Liver (tissue), 9 donors: Measurements from ENCODE around the gene SPACDR. TPM values are rescaled to one million over a fixed set of nuclear protein-coding genes. Genes with fewer than 3 reads are reported as not detected.

Experiments used
- DNase-seq: peaks from one replicate; pipeline ENCODE4 v3.0.0-alpha.2; 2017; ENCODE audit warnings: low spot score
- H3K27ac ChIP-seq, 2 donors: one replicate each; pipeline ENCODE4 v1.7.0; 2013; ENCODE audit warnings: inconsistent platforms in 2 of 2, low read length in 2 of 2, control low read depth in 1 of 2, low read depth in 1 of 2, mild to moderate bottlenecking in 1 of 2
- H3K27me3 ChIP-seq, 4 donors: one replicate each; pipeline versions ENCODE4 v1.6.1 to v1.7.0; 2013; ENCODE audit warnings: low read length in 3 of 4, inconsistent platforms in 1 of 4, mild to moderate bottlenecking in 1 of 4, moderate library complexity in 1 of 4; ENCODE audit not compliant: control insufficient read depth in 4 of 4, insufficient read depth in 4 of 4
- H3K36me3 ChIP-seq, 4 donors: one replicate each; pipeline versions ENCODE4 v1.6.1 to v1.7.0; 2013; ENCODE audit warnings: low read length in 3 of 4, mild to moderate bottlenecking in 3 of 4, low read depth in 1 of 4, moderate library complexity in 1 of 4; ENCODE audit not compliant: control insufficient read depth in 4 of 4, insufficient read depth in 3 of 4
- H3K4me1 ChIP-seq, 4 donors: one replicate each; pipeline versions ENCODE4 v1.6.1 to v1.7.0; 2013; ENCODE audit warnings: low read length in 3 of 4, mild to moderate bottlenecking in 3 of 4, moderate library complexity in 1 of 4; ENCODE audit not compliant: control insufficient read depth in 4 of 4, insufficient read depth in 4 of 4
- H3K4me3 ChIP-seq, 3 donors: one replicate each; pipeline versions ENCODE4 v1.6.1 to v1.7.0; 2013; ENCODE audit warnings: low read length in 3 of 3, control low read depth in 1 of 3, low read depth in 1 of 3, mild to moderate bottlenecking in 1 of 3
- H3K9ac ChIP-seq, 2 donors: one replicate each; pipeline ENCODE4 v1.7.0; 2013; ENCODE audit warnings: low read length in 2 of 2, mild to moderate bottlenecking in 2 of 2, moderate library complexity in 2 of 2, control low read depth in 1 of 2, low read depth in 1 of 2
- H3K9me3 ChIP-seq, 4 donors: one replicate each; pipeline versions ENCODE4 v1.6.1 to v1.7.0; 2013; ENCODE audit warnings: low read length in 3 of 4; ENCODE audit not compliant: control insufficient read depth in 4 of 4
- CTCF ChIP-seq: fragments of 150-350 bp; IDR thresholded peaks from 2 replicates; pipeline ENCODE4 v1.5.1; 2017; ENCODE audit warnings: improper control_type of control experiment, low read depth, low read length; ENCODE audit not compliant: missing input control
- FOXA1 ChIP-seq: IDR thresholded peaks from 2 replicates; pipeline ENCODE4 v1.6.1; 2016; ENCODE audit warnings: antibody characterized with exemption
- FOXA2 ChIP-seq: IDR thresholded peaks from 2 replicates; pipeline ENCODE4 v1.6.1; 2016; ENCODE audit warnings: antibody characterized with exemption
- GABPA ChIP-seq, 2 donors: IDR thresholded peaks in 1 of 2; conservative IDR thresholded peaks in 1 of 2; 2 replicates each; pipeline ENCODE4 v1.6.1; 2016; ENCODE audit warnings: antibody characterized with exemption in 2 of 2, mild to moderate bottlenecking in 1 of 2, moderate library complexity in 1 of 2
- HNF4A ChIP-seq, 2 donors: conservative IDR thresholded peaks; 2 replicates each; pipeline ENCODE4 v1.6.1; 2016; ENCODE audit warnings: antibody characterized with exemption in 2 of 2, mild to moderate bottlenecking in 2 of 2
- HNF4G ChIP-seq: IDR thresholded peaks from 2 replicates; pipeline ENCODE4 v1.6.1; 2016; ENCODE audit warnings: antibody characterized with exemption
- JUND ChIP-seq, 2 donors: IDR thresholded peaks; 2 replicates each; pipeline ENCODE4 v1.6.1; 2016; ENCODE audit warnings: antibody characterized with exemption in 2 of 2
- RAD21 ChIP-seq, 2 donors: IDR thresholded peaks; 2 replicates each; pipeline ENCODE4 v1.6.1; 2016; ENCODE audit warnings: antibody characterized with exemption in 2 of 2, mild to moderate bottlenecking in 2 of 2
- REST ChIP-seq: IDR thresholded peaks from 2 replicates; pipeline ENCODE4 v1.6.1; 2016; ENCODE audit warnings: antibody characterized with exemption, mild to moderate bottlenecking
- RXRA ChIP-seq, 2 donors: IDR thresholded peaks; 2 replicates each; pipeline ENCODE4 v1.6.1; 2017 to 2018; ENCODE audit warnings: antibody characterized with exemption in 2 of 2, mild to moderate bottlenecking in 1 of 2
- TAF1 ChIP-seq: conservative IDR thresholded peaks from 2 replicates; pipeline ENCODE4 v1.6.1; 2016; ENCODE audit warnings: antibody characterized with exemption, mild to moderate bottlenecking
- ZBTB33 ChIP-seq: IDR thresholded peaks from 2 replicates; pipeline ENCODE4 v1.6.1; 2016; ENCODE audit warnings: antibody characterized with exemption
- WGBS: extraction: QIAGEN DNeasy Blood & Tissue Kit; methylation state at CpG from one replicate; pipeline ENCODE4 v1.1.7; 2013; 5-methylcytosine and 5-hydroxymethylcytosine counted together
- polyA plus RNA-seq, 2 donors: library from polyadenylated mRNA; stranded (reverse) in 1 of 2; unstranded in 1 of 2; fragments of 200-250 nt in 1 of 2; fragments of >200 nt in 1 of 2; fragmentation: Nextera tagmentation in 1 of 2; extraction: Ambion mirVana in 1 of 2; gene quantifications; one replicate each; pipeline versions ENCODE4 v1.2.1 to v1.2.3, GENCODE V29; 2013 to 2015
- total RNA-seq, 2 donors: library from RNA; depleted of rRNA; stranded (reverse); fragments of >200 nt; gene quantifications; one replicate each; pipeline ENCODE4 v1.2.3, GENCODE V29; 2014
- donor health status: healthy.
- donor health status: healthy.
- donor health status: healthy.
- donor health status: healthy.
- donor health status: healthy.

Gene SPACDR, protein sequence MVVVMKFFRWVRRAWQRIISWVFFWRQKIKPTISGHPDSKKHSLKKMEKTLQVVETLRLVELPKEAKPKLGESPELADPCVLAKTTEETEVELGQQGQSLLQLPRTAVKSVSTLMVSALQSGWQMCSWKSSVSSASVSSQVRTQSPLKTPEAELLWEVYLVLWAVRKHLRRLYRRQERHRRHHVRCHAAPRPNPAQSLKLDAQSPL
- total RNA-seq (under 1 TPM; 0.17 to 0.33 TPM), polyA plus RNA-seq (under 1 TPM in 1 of 2 donors, not detected in 1; 0.06 TPM)

GRCh38 chr7:100464210-100464660 lies at the start of gene SPACDR:
TSS of gene SPACDR (minus strand) at chr7:100464260. CDS start at chr7:100464025, 235 bp downstream.
- no peak within 1 kb of the TSS for H3K27ac ChIP-seq
- H3K4me3 ChIP-seq = no peak within 1 kb of the TSS
- no peak for TF ChIP-seq REST
- no peak for TF ChIP-seq GABPA (IDR thresholded peaks at IDR 0.05 in 1 of 2, conservative IDR thresholded peaks at IDR 0.05 in 1 of 2)
- no peak for TF ChIP-seq HNF4G
- no peak for TF ChIP-seq FOXA2
- no peak for TF ChIP-seq ZBTB33
- TF ChIP-seq RXRA (IDR thresholded peaks at IDR 0.05) = no peak
- TF ChIP-seq HNF4A (conservative IDR thresholded peaks at IDR 0.05) = no peak
- no peak for TF ChIP-seq JUND (IDR thresholded peaks at IDR 0.05)
- no peak for TF ChIP-seq CTCF
- TF ChIP-seq FOXA1 = no peak
- no peak for TF ChIP-seq RAD21 (IDR thresholded peaks at IDR 0.05)
- TF ChIP-seq TAF1 = no peak
- DNase-seq = no peak
- H3K27me3 ChIP-seq = no peaks in the 10 kb centered on the region
- no peaks in the 10 kb centered on the region for H3K9me3 ChIP-seq
- no peak within 1 kb of the TSS for H3K9ac ChIP-seq
- peaks cover 3 to 9% (median 7%) of the 10 kb centered on the region in 4 donors for H3K4me1 ChIP-seq
- WGBS = 90% methylated on average over 7 of the region's 7 CpGs
- peaks cover 0 to 1% (median 0%) of the 10 kb centered on the region in 4 donors for H3K36me3 ChIP-seq

GRCh38 chr7:100513212-100513810 lies 49.3 kb upstream of the SPACDR start:
- no peak overlapping the region for H3K27ac ChIP-seq
- H3K4me3 ChIP-seq = no peak overlapping the region
- no peaks in the 10 kb centered on the region for H3K4me1 ChIP-seq
- H3K27me3 ChIP-seq = no peaks in the 10 kb centered on the region
- H3K9me3 ChIP-seq = no peaks in the 10 kb centered on the region
- no peak for DNase-seq
- 89% methylated on average over 9 of the region's 9 CpGs for WGBS
- no peaks in the 10 kb centered on the region for H3K36me3 ChIP-seq
- H3K9ac ChIP-seq = no peak overlapping the region
- no peak for TF ChIP-seq JUND (IDR thresholded peaks at IDR 0.05)
- TF ChIP-seq FOXA2 = no peak
- TF ChIP-seq ZBTB33 = no peak
- TF ChIP-seq REST = no peak
- TF ChIP-seq TAF1 = no peak
- TF ChIP-seq CTCF = no peak
